GM21515 (cell line): ENCODE results near the gene TNFRSF8.

Experiments used
- ATAC-seq: cut with Tn5 transposase; IDR thresholded peaks from one replicate; pipeline ENCODE4 v1.9.1; 2021; ENCODE audit not compliant: unreplicated experiment

TNFRSF8 gene

DNA sequence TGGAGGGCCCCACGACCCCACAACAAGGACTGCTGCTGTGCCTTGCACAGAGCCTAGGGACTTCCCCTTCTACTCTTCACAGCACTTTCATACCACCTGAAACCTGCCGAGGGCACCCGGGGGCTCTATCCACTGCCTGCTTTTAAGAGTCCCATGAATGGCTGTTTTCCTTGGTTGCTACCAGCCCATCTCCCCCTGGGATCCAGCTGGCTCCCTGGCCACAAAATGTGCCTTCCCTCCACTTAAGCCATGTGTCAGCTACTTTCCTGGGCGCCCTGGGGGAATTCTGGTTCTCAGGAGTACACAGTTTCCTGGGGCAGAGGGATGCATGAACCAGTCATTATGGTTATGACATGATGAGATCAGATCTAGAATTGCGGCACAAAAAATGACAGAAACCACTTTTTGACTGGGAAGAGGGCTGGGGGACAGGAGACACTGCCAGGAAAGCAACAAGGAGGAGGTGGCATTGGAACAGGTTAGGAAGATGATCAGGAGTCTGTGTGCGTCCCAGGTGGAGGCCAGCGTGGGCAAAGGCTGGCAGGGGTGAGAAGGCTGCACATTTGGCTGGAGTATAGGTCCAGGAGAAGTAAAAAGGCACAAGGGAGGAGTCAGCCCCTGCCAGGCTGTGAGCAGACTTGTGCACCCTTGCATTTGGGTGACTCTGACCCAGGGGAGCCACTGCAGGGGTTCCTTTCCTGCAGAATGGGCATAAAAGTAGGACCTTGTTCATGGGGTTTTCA is 3.2 kb upstream of the TNFRSF8 start:
- ATAC-seq = no peak

- ATAC-seq = no peak
Measured at GRCh38 chr1:12060500-12060899, 2.6 kb upstream of the TNFRSF8 start.

DNA sequence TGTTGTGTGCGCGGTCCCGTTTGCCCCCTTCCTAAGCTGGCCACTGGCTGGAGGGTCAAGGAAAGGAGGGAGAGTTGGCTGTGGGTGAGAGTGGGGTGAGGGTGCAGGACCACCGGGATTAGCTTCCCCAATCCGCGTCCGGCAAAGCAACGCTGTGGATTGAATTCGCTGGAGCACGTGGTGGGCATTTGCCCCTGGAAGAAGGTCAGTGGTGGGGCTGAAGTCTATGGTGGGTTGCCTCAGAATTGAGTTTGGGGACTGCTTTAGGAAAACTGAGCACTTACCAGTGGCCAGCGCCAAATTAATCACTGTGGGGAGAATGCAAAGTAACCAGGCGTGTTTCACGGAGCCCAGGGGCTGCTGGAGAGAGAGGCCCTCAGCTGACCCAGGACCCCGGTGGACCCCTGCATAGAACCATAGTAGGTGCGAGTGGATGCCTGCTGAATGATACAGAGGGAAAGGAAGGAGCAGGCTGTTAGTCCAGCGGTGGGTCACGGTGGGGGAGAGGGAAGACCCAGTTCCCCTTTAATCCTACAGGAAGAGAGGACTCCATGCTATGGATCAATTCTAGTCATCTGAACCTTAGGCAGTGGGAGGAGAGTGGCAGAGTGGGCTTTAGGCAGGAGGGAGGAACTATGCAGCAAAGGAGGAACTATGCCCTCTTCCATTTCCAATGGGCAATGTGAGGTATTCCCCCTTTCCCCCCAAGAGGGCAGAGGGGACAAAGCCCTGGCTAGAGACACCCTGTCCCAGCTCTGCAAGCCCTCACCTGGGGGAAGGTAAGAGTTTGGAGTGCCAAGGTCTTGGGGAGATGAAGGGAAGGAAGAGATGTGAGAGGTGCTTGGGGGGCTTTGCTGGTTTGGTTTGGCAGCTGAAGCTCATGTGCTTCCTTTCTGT is 1.2 kb downstream of the TNFRSF8 start:
- ATAC-seq = no peak

GRCh38 chr1:12065872-12066271 is 2.8 kb downstream of the TNFRSF8 start:
- no peak for ATAC-seq

DNA sequence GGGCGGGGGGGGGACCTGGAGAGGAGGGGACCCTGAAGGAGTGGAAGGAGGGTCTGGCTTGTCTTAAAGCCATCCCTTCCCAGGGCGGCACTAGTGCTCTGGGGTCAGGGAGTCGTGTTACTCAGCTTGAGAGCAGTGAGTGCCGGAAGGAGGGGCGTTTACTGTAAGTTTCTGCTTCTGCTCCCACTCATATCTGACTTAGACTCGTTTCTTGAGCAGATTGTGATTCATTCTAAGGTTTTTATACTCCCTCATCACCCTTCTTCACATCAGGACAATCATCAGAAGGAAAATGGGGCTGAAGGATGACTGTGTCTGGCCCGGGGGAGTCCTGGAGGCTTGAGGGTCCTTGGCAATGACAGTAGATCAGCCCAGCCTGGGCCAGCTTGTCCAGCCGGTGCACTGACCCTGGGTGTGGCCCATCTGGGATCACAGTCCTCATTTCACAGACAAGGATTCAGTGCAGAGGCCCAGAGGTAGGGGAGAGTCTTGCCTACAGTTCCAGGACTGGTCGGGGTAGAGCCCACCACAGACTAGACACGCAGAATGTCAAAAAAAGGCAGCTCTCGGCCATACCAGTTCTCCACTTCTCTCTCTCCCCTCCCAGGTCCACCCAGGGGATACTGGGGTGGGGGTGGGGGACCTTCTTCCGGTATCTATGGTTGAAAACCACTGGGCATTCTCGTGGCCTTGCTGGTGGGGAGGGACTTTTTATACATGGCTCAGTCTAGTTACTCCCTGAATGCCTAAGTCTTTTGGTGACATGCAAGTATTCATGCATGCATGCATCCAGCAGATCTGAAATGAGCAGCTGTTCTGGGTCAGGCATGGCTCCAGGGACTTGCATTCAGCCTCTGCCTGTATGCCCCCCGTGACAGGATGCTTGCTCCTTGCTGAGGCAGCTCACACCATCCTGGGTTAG is 5.1 kb downstream of the TNFRSF8 start:
- ATAC-seq = no peak

DNA sequence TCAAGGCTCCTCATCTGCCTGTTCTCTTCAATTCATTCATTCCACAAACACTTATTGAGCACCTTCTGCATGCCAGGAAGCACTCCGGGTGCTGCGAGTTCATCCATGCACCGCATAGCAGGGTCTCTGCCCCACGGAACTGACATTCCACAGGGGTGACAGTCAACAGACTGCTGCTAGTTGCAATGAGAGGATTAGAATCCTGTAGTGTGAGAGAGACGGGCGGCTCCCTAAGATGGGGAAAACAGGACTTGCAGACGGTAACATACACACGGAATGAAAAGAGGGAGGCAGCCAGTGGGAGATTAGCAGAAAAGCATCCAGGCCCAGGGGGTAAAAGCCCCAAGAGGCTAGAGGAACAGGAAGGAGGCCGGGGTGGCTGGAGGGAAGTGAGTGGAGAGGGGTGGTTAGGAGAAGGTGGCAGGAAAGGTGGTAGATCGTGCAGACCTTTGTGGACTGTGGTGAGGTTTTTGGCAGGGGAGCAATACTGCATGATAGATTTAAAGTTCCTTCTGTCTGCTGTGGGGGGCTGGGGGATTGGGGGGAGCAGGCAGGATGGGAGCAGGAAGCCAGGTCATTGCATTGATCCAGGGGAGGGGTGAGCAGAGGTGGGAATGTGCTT is 6.6 kb downstream of the TNFRSF8 start:
- ATAC-seq = no peak

- no peak for ATAC-seq
Measured at GRCh38 chr1:12071892-12072291, 8.8 kb downstream of the TNFRSF8 start.

- ATAC-seq = no peak
Measured at GRCh38 chr1:12072741-12073140, 9.6 kb downstream of the TNFRSF8 start.

DNA sequence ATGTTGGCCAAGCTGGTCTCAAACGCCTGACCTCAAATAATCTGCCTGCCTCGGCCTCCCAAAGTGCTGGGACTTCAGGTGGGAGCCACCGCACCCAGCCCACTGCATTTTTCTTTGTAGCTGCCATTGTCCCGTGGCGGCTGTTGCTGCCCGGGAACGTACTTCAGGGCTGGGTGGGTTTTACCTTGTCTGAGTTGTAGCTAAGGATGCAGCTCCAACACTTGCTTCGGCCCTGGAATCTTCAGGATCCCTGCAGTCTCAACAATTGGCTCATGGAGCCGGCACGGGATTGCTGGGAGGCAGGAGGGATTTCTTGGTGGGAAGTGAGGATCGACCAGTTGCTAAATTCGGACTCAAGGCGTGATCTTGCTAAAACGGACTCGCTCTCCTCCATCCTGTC is 10.7 kb downstream of the TNFRSF8 start:
- ATAC-seq = no peak

DNA sequence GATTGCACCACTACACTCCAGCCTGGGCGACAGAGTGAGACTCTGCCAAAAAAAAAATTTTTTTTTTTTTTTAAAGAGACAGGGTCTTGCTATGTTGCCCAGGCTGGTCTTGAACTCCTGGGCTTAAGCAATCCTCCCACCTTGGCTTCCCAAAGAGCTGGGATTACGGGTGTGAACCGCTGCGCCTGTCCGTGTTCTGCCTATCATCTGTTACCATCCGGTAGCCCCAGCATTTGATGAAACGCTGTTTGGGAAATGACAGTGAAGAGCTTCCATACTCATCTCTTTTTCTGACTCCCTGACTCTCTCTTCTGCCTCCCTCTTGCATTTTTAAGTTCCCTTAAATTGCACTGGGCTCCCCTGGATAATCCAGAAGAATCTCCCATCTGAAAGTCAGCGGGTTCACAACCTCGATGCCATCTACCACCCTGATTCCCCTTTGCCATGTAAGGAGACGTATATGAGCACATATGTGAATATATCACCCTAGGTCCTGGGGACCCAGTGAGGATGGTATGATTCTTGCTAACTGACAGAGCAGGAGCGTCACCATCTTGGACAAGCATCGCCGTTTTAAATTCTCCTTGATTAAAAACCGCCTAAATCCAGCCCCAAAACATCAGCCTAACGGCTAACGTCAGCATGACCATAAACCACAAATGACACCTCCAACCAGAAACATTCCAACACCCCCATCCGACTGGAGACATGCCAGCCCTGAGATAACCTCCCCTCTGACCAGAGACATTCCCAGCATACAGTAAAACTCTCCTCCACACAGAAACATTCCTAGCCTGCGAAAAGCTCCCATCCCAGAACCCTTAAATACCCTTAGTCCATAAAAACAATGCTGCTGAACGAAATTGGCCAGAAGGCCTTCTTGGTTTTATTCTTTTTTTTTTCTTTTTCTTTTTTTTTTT is 12.4 kb downstream of the TNFRSF8 start:
- ATAC-seq = no peak

DNA sequence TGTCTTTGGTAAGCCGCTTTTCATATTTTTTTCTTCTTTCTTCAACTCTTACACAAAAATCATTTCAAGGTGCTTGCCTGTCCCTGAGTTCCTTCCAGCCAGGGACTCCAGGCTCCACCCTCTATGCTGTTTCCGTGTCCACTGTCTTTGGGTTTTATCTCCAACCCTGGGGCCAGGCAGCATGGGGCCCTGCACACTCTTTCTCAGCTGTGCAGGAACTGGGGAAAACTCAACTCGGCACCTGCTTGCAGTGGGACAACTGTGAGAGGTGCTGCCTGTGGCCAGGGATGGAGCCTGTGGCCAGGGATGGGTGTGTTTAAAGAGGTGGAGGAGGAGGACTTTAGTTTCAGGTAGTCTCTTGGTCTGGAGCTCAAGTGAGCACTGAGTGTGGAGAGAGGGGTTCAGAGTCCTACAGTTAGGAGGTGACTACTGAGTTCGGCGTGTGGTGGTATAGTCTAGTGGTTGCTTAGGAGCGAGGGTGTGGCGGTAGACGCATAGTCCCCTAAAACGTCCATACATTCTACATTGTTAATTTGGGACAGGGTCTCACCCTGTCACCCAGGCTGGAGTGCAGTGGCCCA is 13.4 kb downstream of the TNFRSF8 start:
- no peak for ATAC-seq

DNA sequence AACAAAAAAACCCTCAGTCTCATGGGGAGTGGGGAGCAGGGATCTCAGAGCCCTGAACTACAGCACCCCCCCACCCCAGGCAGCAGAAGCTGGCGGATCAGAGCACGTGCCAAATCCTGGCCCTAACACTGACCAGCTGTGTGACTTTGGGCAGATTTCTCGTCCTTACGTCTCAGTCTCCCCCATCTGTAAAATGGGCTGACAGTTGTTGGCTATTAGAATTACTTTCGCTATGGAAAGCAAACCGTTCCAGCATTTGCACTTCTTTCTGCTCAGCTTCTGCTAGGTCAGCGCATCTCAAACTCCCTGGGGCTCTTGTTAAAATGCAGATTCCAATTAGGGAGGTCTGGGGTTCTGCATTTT is 15.5 kb downstream of the TNFRSF8 start:
- ATAC-seq = no peak

GRCh38 chr1:12078938-12079861 is 16.1 kb downstream of the TNFRSF8 start:
- ATAC-seq = no peak

DNA sequence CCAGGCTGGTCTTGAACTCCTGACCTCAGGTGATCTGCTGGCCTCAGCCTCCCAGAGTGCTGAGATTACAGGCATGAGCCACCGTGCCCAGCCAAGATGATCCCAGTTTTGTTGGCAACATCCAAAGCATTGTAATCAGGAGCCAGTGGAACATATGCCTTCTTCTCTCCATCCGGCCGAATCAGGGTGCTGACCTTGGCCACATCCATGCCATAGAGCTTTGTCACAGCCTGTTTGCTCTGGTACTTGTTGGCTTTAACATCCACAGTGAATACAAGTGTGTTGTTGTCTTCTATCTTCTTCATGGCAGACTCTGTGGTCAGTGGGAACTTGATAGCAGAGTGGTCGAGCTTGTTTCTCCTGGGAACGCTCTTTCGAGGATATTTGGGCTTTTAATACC is 17.1 kb downstream of the TNFRSF8 start:
- no peak for ATAC-seq

- ATAC-seq = no peak
Measured at GRCh38 chr1:12080773-12081556, 17.9 kb downstream of the TNFRSF8 start.

GRCh38 chr1:12081648-12082396 is 18.7 kb downstream of the TNFRSF8 start:
- no peak for ATAC-seq

- no peak for ATAC-seq
Measured at GRCh38 chr1:12082988-12083387, 19.9 kb downstream of the TNFRSF8 start.
